HepG2 (cell line): ENCODE data around the gene ADGRB3. TPM values are rescaled to one million over a fixed set of nuclear protein-coding genes. Genes with fewer than 3 reads are reported as not detected.

Experiments used
- ATAC-seq: fragments of 200-7000 bp; cut with Tn5 transposase; 3 replicates; pipeline ENCODE4 v1.9.1; 2020; ENCODE audit warnings: mild to moderate bottlenecking, moderate library complexity
- BruUV-seq: library from RNA; stranded (reverse); fragments of 400-500 nt; replicated peaks from 2 replicates; lab custom pipeline; 2021; lab: Mats Ljungman, UMichigan
- CTCF ChIA-PET: fragments of 300-600 bp; formaldehyde crosslinking; extraction: SDS; loops from one replicate; lab custom pipeline; 2021; ENCODE audit warnings: low total read pairs, inconsistent platforms, low intra/inter-chr PET ratio; lab: Yijun Ruan, JAX
- POLR2A ChIA-PET: fragments of 350-600 bp; sonication (Branson Sonifier 250); formaldehyde crosslinking; loops from one replicate; lab custom pipeline; 2020; ENCODE audit warnings: antibody characterized with exemption, inconsistent platforms; lab: Yijun Ruan, JAX
- DNase-seq: peaks from one replicate; pipeline ENCODE4 v3.0.0-alpha.2; 2015; ENCODE audit warnings: low spot score
- FAIRE-seq: peaks from 3 replicates; lab custom pipeline; 2011; peaks lifted over from hg19 to GRCh38; lab: Jason Lieb, UNC
- H2AFZ ChIP-seq: one replicate; pipeline ENCODE4 v1.6.1; 2011; ENCODE audit warnings: low read length, inconsistent platforms
- H3K27ac ChIP-seq: fragments of 300-600 bp; 3 replicates; pipeline ENCODE4 v1.8.0; 2011; ENCODE audit warnings: mixed run types, mild to moderate bottlenecking, mixed read lengths, low read length, inconsistent platforms; ENCODE audit not compliant: insufficient read depth; ENCODE audit errors: extremely low read length
- H3K27me3 ChIP-seq, 2 experiments: fragments of 200-600 bp in 1 of 2; 2 replicates in 1 of 2; 3 replicates in 1 of 2; pipeline versions ENCODE4 v1.6.0 to v1.8.0; 2011; ENCODE audit warnings: low read length in 2 of 2, mild to moderate bottlenecking in 2 of 2, moderate library complexity in 2 of 2, inconsistent platforms in 1 of 2; ENCODE audit not compliant: insufficient read depth in 2 of 2, control insufficient read depth in 1 of 2
- H3K36me3 ChIP-seq, 2 experiments: fragments of 200-600 bp in 1 of 2; replicated peaks in 1 of 2; 2 replicates in 1 of 2; 3 replicates in 1 of 2; pipeline versions ENCODE4 v1.5.1 to v1.8.0; 2011; ENCODE audit warnings: low read length in 2 of 2, inconsistent platforms in 1 of 2; ENCODE audit not compliant: insufficient read depth in 2 of 2, control insufficient read depth in 1 of 2
- H3K4me1 ChIP-seq: 2 replicates; pipeline ENCODE4 v1.5.1; 2012; ENCODE audit warnings: low read length, inconsistent platforms; ENCODE audit not compliant: insufficient read depth
- H3K4me2 ChIP-seq: 2 replicates; pipeline ENCODE4 v1.6.0; 2011; ENCODE audit warnings: low read depth, low read length, inconsistent platforms
- H3K4me3 ChIP-seq, 3 experiments: fragments of 200-600 bp in 1 of 3; sonication (generic), shearing (Covaris generic) in 1 of 3; replicated peaks in 1 of 3; 2 replicates each; pipeline ENCODE4 v1.5.1; 2011 to 2016; ENCODE audit warnings: low read length in 3 of 3, inconsistent platforms in 2 of 3, low read depth in 2 of 3, mild to moderate bottlenecking in 2 of 3, control low read depth in 1 of 3, mixed read lengths in 1 of 3; ENCODE audit not compliant: insufficient read depth in 1 of 3
- H3K79me2 ChIP-seq: one replicate; pipeline ENCODE4 v1.6.1; 2011; ENCODE audit warnings: low read length, inconsistent platforms; ENCODE audit not compliant: insufficient read depth
- H3K9ac ChIP-seq: 2 replicates; pipeline ENCODE4 v1.6.0; 2011; ENCODE audit warnings: mild to moderate bottlenecking, low read depth, low read length, inconsistent platforms; ENCODE audit not compliant: insufficient read depth
- H3K9me3 ChIP-seq: 2 replicates; pipeline ENCODE4 v1.5.1; 2012; ENCODE audit warnings: mild to moderate bottlenecking, low read length
- H4K20me1 ChIP-seq: 2 replicates; pipeline ENCODE4 v1.6.0; 2011; ENCODE audit warnings: inconsistent platforms, mild to moderate bottlenecking, low read length, moderate library complexity; ENCODE audit not compliant: insufficient read depth
- ARID3A ChIP-seq: IDR thresholded peaks from 2 replicates; pipeline ENCODE4 v1.6.1; 2012; ENCODE audit warnings: low read depth, low read length, improper control_type of control experiment
- GPN1 ChIP-seq: sonication (generic); formaldehyde crosslinking; IDR thresholded peaks from 2 replicates; pipeline ENCODE4 v1.5.1; 2020; ENCODE audit warnings: missing genetic modification reagents, borderline replicate concordance
- GTF3A ChIP-seq: sonication (generic); formaldehyde crosslinking; conservative IDR thresholded peaks from 2 replicates; pipeline ENCODE4 v1.4.0; 2020; ENCODE audit warnings: mild to moderate bottlenecking, missing genetic modification reagents
- HOXA9 ChIP-seq: sonication (generic); formaldehyde crosslinking; IDR thresholded peaks from 2 replicates; pipeline ENCODE4 v1.8.1; 2022; ENCODE audit warnings: missing genetic modification reagents, mild to moderate bottlenecking, moderate library complexity, borderline replicate concordance
- NCOA2 ChIP-seq: sonication (generic); formaldehyde crosslinking; IDR thresholded peaks from 2 replicates; pipeline ENCODE4 v1.8.0; 2022; ENCODE audit warnings: inconsistent platforms
- RELA ChIP-seq: sonication (generic); formaldehyde crosslinking; IDR thresholded peaks from 2 replicates; pipeline ENCODE4 v1.4.0; 2020; ENCODE audit warnings: missing genetic modification reagents
- REXO4 ChIP-seq: sonication (generic); formaldehyde crosslinking; IDR thresholded peaks from 2 replicates; pipeline ENCODE4 v1.8.0; 2022; ENCODE audit warnings: missing genetic modification reagents, mild to moderate bottlenecking, borderline replicate concordance
- STAG1 ChIP-seq: sonication (generic); formaldehyde crosslinking; IDR thresholded peaks from 2 replicates; pipeline ENCODE4 v1.4.0; 2020; ENCODE audit warnings: missing genetic modification reagents
- ZNF296 ChIP-seq: sonication (generic); formaldehyde crosslinking; conservative IDR thresholded peaks from 2 replicates; pipeline ENCODE4 v1.5.0; 2020; ENCODE audit warnings: mild to moderate bottlenecking, missing genetic modification reagents
- ZSCAN20 ChIP-seq: sonication (generic); formaldehyde crosslinking; IDR thresholded peaks from 2 replicates; pipeline ENCODE4 v1.4.0; 2020; ENCODE audit warnings: missing genetic modification reagents, mild to moderate bottlenecking, borderline replicate concordance
- WGBS: methylation state at CpG from one replicate; pipeline ENCODE4 v1.1.6; 2017; ENCODE audit warnings: low lambda C conversion rate; 5-methylcytosine and 5-hydroxymethylcytosine counted together
- in situ Hi-C: cut with HindIII; loops from 2 replicates; pipeline ENCODE4 v1.10.0; 2017; ENCODE audit warnings: low pct_unique_long_range_greater_than_20kb; ENCODE audit not compliant: extremely low pct_ligation_motif_present
- intact Hi-C: fragments of 100-400 bp; cut with micrococcal nuclease; formaldehyde crosslinking; loops from one replicate; pipeline ENCODE4 v1.10.0; 2022; ENCODE audit not compliant: unreplicated experiment
- polyA plus RNA-seq, 8 experiments: library from polyadenylated mRNA; depleted of rRNA in 3 of 8; stranded (reverse) in 7 of 8; unstranded in 1 of 8; fragments of >200 nt; fragmentation: Illumina TruSeq in 4 of 8; extraction: Trizol in 4 of 8; gene quantifications; 2 replicates each; pipeline versions ENCODE4 v1.2.1 to v1.2.3, GENCODE V29; 2011 to 2016; ENCODE audit warnings: low read depth in 4 of 8, missing spikeins in 1 of 8, mixed read lengths in 1 of 8; ENCODE audit not compliant: insufficient read depth in 1 of 8
- total RNA-seq, 5 experiments: library from RNA; depleted of rRNA; stranded (reverse); fragments of >200 nt; fragmentation: Illumina TruSeq; extraction: Trizol; gene quantifications; 2 replicates each; pipeline ENCODE4 v1.2.3, GENCODE V29; 2016; ENCODE audit warnings: low read depth in 1 of 5
- TF ChIP-seq, protein P1 (sequence below): sonication (generic); formaldehyde crosslinking; IDR thresholded peaks from 2 replicates; pipeline ENCODE4 v1.5.0; 2020; ENCODE audit warnings: missing genetic modification reagents, mild to moderate bottlenecking, borderline replicate concordance
- TF ChIP-seq, protein P2 (sequence below): sonication (generic); formaldehyde crosslinking; IDR thresholded peaks from 2 replicates; pipeline ENCODE4 v1.8.1; 2022; ENCODE audit warnings: low read depth, mild to moderate bottlenecking, missing genetic modification reagents

ADGRB3 gene
- total and polyA plus RNA-seq, 2 of the 13 experiments (the other 11 are each of a cell fraction or from before 2014, with no cell fraction given), result not detected

- FAIRE-seq (no peak), ATAC-seq (peak; percentile 74), DNase-seq (no peak)
- H3K27ac ChIP-seq, result no peak overlapping the region
- in situ Hi-C loops, result no loop called here
- no peak overlapping the region for H2AFZ ChIP-seq
- no peak overlapping the region for H3K4me2 ChIP-seq
- WGBS, result 0% methylated on average over 4 of the region's 4 CpGs
- ChIA-PET CTCF (no interaction called here), POLR2A (no interaction called here)
- no peaks in the 10 kb centered on the region for H3K4me1 ChIP-seq
- intact Hi-C loops, result no loop called here
- H3K27me3 ChIP-seq, result no peaks in the 10 kb centered on the region
- H3K9ac ChIP-seq, result no peak overlapping the region
- no peak overlapping the region for H3K4me3 ChIP-seq
- TF ChIP-seq STAG1 (peak; percentile 17; the same call in 1 of the 2 replicates), ZSCAN20 (CRISPR knock-in tag) (no peak), GTF3A (CRISPR knock-in tag) (no peak), RELA (CRISPR knock-in tag) (no peak)
- TF ChIP-seq, protein P1, sequence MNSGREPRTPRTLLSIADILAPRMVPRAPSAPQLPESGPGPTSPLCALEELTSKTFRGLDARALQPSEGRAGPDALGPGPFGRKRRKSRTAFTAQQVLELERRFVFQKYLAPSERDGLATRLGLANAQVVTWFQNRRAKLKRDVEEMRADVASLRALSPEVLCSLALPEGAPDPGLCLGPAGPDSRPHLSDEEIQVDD (CRISPR knock-in tag), result no peak
- no TSS peak for BruUV-seq
- H3K36me3 ChIP-seq, result no peaks in the 10 kb centered on the region
- H4K20me1 ChIP-seq, result no peaks in the 10 kb centered on the region
- H3K79me2 ChIP-seq, result no peaks in the 10 kb centered on the region
- H3K9me3 ChIP-seq, result no peaks in the 10 kb centered on the region
Measured at GRCh38 chr6:68976260-68976659, 341.2 kb downstream of the ADGRB3 start.

DNA sequence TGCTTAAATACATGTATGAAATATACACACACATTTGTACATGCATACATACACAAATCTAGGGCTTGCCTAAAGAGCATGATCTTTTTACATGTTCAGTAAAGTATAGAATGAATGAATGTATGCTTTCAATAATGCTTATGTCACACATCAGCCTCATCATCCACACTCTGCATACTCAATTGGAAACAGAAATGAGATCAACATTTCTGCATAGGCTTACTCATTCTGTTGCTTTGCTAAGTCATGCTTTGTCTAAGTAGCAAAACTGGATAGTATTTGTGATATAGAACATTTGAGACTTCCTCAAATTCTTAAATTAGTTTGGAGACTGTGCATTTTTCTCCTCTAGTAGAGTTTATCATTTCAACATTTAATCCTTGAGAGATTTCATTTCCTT, 343.3 kb downstream of the ADGRB3 start:
- ATAC-seq (no peak), DNase-seq (no peak), FAIRE-seq (no peak)
- H3K9me3 ChIP-seq, result no peaks in the 10 kb centered on the region
- no peaks in the 10 kb centered on the region for H3K4me1 ChIP-seq
- no peaks in the 10 kb centered on the region for H4K20me1 ChIP-seq
- intact Hi-C loops, result no loop called here
- H3K27me3 ChIP-seq, result no peaks in the 10 kb centered on the region
- H3K4me3 ChIP-seq, result no peak overlapping the region
- ChIA-PET CTCF (no interaction called here), POLR2A (no interaction called here)
- BruUV-seq, result no TSS peak
- H3K4me2 ChIP-seq, result no peak overlapping the region
- H3K27ac ChIP-seq, result no peak overlapping the region
- TF ChIP-seq GPN1 (CRISPR knock-in tag) (no peak), HOXA9 (no peak), NCOA2 (no peak), ZNF296 (CRISPR knock-in tag) (no peak), REXO4 (CRISPR knock-in tag) (no peak), ARID3A (no peak)
- TF ChIP-seq, protein P2, sequence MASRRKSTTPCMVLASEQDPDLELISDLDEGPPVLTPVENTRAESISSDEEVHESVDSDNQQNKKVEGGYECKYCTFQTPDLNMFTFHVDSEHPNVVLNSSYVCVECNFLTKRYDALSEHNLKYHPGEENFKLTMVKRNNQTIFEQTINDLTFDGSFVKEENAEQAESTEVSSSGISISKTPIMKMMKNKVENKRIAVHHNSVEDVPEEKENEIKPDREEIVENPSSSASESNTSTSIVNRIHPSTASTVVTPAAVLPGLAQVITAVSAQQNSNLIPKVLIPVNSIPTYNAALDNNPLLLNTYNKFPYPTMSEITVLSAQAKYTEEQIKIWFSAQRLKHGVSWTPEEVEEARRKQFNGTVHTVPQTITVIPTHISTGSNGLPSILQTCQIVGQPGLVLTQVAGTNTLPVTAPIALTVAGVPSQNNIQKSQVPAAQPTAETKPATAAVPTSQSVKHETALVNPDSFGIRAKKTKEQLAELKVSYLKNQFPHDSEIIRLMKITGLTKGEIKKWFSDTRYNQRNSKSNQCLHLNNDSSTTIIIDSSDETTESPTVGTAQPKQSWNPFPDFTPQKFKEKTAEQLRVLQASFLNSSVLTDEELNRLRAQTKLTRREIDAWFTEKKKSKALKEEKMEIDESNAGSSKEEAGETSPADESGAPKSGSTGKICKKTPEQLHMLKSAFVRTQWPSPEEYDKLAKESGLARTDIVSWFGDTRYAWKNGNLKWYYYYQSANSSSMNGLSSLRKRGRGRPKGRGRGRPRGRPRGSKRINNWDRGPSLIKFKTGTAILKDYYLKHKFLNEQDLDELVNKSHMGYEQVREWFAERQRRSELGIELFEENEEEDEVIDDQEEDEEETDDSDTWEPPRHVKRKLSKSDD (CRISPR knock-in tag), result no peak
- TF ChIP-seq, all 625 proteins: peak for 0
- no peaks in the 10 kb centered on the region for H3K36me3 ChIP-seq
- no peak overlapping the region for H2AFZ ChIP-seq
- H3K9ac ChIP-seq, result no peak overlapping the region
- no peaks in the 10 kb centered on the region for H3K79me2 ChIP-seq
- in situ Hi-C loops, result no loop called here
